GM12878 (cell line): Measurements from ENCODE around the gene UNC119.

Source experiments
- EZH2 ChIP-seq: IDR thresholded peaks from 2 replicates; pipeline ENCODE4 v1.6.1; 2012; ENCODE audit warnings: low read depth, mild to moderate bottlenecking, control low read depth, inconsistent platforms, low read length, borderline replicate concordance; ENCODE audit not compliant: control insufficient read depth
- FOXM1 ChIP-seq: IDR thresholded peaks from 2 replicates; pipeline ENCODE4 v1.6.1; 2012; ENCODE audit warnings: low read depth, mild to moderate bottlenecking, inconsistent platforms, low read length, moderate library complexity
- NR2C2 ChIP-seq: IDR thresholded peaks from 2 replicates; pipeline ENCODE4 v1.6.1; 2011; ENCODE audit warnings: borderline replicate concordance, low read depth; ENCODE audit not compliant: control insufficient read depth, insufficient read length
- NR2F1 ChIP-seq: fragments of 450-650 bp; conservative IDR thresholded peaks from 2 replicates; pipeline ENCODE4 v1.6.1; 2017; ENCODE audit warnings: mild to moderate bottlenecking
- POLR2A ChIP-seq: IDR thresholded peaks from 2 replicates; pipeline ENCODE4 v1.6.1; 2011; ENCODE audit warnings: low read depth, mild to moderate bottlenecking, low read length
- RAD21 ChIP-seq: IDR thresholded peaks from 2 replicates; pipeline ENCODE4 v1.6.1; 2011; ENCODE audit warnings: mild to moderate bottlenecking, low read depth, low read length, moderate library complexity; ENCODE audit not compliant: insufficient read depth
- RELA ChIP-seq: fragments of 450-650 bp; IDR thresholded peaks from 2 replicates; pipeline ENCODE4 v1.8.0; 2014; ENCODE audit warnings: borderline replicate concordance; ENCODE audit not compliant: partially characterized antibody
- RFX5 ChIP-seq: IDR thresholded peaks from 2 replicates; pipeline ENCODE4 v1.6.1; 2011; ENCODE audit warnings: low read depth, low read length, improper control_type of control experiment
- SRF ChIP-seq, 2 experiments: IDR thresholded peaks; 2 replicates each; pipeline ENCODE4 v1.6.1; 2011; ENCODE audit warnings: low read depth in 2 of 2, low read length in 2 of 2, mild to moderate bottlenecking in 1 of 2, moderate library complexity in 1 of 2
- TAF1 ChIP-seq: IDR thresholded peaks from 2 replicates; pipeline ENCODE4 v1.6.1; 2011; ENCODE audit warnings: mild to moderate bottlenecking, low read depth, low read length, borderline replicate concordance
- TF ChIP-seq, protein P1 (sequence below), 3 experiments: IDR thresholded peaks in 2 of 3; conservative IDR thresholded peaks in 1 of 3; 2 replicates each; pipeline ENCODE4 v1.5.1; 2011; ENCODE audit warnings: low read depth in 3 of 3, low read length in 3 of 3, mild to moderate bottlenecking in 3 of 3, control low read depth in 2 of 3, moderate library complexity in 2 of 3, inconsistent platforms in 1 of 3, mixed read lengths in 1 of 3; ENCODE audit not compliant: control insufficient read depth in 2 of 3, insufficient read depth in 1 of 3; ENCODE audit errors: extremely low read depth in 1 of 3
- TF ChIP-seq, protein P2 (sequence below): fragments of 450-650 bp; IDR thresholded peaks from 2 replicates; pipeline ENCODE4 v1.6.1; 2016; ENCODE audit warnings: mild to moderate bottlenecking
- TF ChIP-seq, protein P3 (sequence below): IDR thresholded peaks from 2 replicates; pipeline ENCODE4 v1.6.1; 2011; ENCODE audit warnings: borderline replicate concordance, low read depth, mild to moderate bottlenecking, moderate library complexity, mixed read lengths, low read length; ENCODE audit not compliant: insufficient read depth; ENCODE audit errors: extremely low read length

DNA sequence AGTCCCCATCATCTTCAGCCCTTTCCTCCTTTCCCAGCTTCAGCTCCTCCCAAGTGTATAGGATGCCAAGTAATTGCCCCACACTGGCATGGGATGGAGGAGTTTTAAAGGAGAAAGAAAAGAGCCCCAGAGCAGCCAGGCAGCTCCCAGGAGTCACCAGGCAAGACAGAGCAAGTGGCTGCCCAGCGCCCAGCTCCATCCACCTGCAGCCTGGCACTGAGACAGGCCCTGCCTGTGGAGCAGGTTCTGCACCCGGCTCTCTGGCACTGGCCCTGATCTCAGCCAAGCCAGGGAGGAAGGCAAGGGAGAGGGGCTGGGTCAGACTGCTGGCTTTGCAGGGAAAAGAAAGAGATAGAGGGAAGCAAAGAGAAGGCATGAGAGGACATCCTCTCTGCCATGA is 24.6 kb downstream of the UNC119 start:
- TF ChIP-seq TAF1 (no peak), POLR2A (no peak), NR2C2 (no peak), RELA (no peak), NR2F1 (no peak), EZH2 (no peak), FOXM1 (no peak), RAD21 (no peak), SRF (IDR thresholded peaks at IDR 0.05; ENCODE audit: low read depth in 2 of 2, low read length in 2 of 2) (no peak), RFX5 (no peak)
- TF ChIP-seq, protein P1, sequence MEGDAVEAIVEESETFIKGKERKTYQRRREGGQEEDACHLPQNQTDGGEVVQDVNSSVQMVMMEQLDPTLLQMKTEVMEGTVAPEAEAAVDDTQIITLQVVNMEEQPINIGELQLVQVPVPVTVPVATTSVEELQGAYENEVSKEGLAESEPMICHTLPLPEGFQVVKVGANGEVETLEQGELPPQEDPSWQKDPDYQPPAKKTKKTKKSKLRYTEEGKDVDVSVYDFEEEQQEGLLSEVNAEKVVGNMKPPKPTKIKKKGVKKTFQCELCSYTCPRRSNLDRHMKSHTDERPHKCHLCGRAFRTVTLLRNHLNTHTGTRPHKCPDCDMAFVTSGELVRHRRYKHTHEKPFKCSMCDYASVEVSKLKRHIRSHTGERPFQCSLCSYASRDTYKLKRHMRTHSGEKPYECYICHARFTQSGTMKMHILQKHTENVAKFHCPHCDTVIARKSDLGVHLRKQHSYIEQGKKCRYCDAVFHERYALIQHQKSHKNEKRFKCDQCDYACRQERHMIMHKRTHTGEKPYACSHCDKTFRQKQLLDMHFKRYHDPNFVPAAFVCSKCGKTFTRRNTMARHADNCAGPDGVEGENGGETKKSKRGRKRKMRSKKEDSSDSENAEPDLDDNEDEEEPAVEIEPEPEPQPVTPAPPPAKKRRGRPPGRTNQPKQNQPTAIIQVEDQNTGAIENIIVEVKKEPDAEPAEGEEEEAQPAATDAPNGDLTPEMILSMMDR (IDR thresholded peaks at IDR 0.05 in 2 of 3, conservative IDR thresholded peaks at IDR 0.05 in 1 of 3; ENCODE audit: control insufficient read depth in 2 of 3, extremely low read depth in 1 of 3, insufficient read depth in 1 of 3, low read depth in 3 of 3, low read length in 3 of 3), result no peak
- TF ChIP-seq, protein P2, sequence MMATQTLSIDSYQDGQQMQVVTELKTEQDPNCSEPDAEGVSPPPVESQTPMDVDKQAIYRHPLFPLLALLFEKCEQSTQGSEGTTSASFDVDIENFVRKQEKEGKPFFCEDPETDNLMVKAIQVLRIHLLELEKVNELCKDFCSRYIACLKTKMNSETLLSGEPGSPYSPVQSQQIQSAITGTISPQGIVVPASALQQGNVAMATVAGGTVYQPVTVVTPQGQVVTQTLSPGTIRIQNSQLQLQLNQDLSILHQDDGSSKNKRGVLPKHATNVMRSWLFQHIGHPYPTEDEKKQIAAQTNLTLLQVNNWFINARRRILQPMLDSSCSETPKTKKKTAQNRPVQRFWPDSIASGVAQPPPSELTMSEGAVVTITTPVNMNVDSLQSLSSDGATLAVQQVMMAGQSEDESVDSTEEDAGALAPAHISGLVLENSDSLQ, result no peak
- TF ChIP-seq, protein P3, sequence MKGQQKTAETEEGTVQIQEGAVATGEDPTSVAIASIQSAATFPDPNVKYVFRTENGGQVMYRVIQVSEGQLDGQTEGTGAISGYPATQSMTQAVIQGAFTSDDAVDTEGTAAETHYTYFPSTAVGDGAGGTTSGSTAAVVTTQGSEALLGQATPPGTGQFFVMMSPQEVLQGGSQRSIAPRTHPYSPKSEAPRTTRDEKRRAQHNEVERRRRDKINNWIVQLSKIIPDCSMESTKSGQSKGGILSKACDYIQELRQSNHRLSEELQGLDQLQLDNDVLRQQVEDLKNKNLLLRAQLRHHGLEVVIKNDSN, result no peak
